Body of pancreas (tissue), 4 donors: Measurements from ENCODE around the gene ARL14EP. TPM values are rescaled to one million over a fixed set of nuclear protein-coding genes. Genes with fewer than 3 reads are reported as not detected.

Source experiments
- ATAC-seq: fragments of 150-250 bp; one replicate; pipeline ENCODE4 v1.9.1; 2016
- DNase-seq, 4 donors: peaks; one replicate each; pipeline ENCODE4 v3.0.0-alpha.2; 2019
- H3K27ac ChIP-seq, 4 donors: fragments of 200-600 bp; sonication (generic); 1 replicate in 3 of 4; 2 replicates in 1 of 4; pipeline versions ENCODE4 v1.5.1 to v1.6.1; 2016 to 2019; ENCODE audit warnings: mild to moderate bottlenecking in 1 of 4, mixed read lengths in 1 of 4, moderate library complexity in 1 of 4
- H3K27me3 ChIP-seq, 2 donors: fragments of 200-600 bp; sonication (generic); one replicate each; pipeline ENCODE4 v1.6.0; 2016; ENCODE audit warnings: mild to moderate bottlenecking in 1 of 2
- H3K36me3 ChIP-seq, 2 donors: fragments of 200-600 bp; sonication (generic); replicated peaks in 1 of 2; 2 replicates each; pipeline ENCODE4 v1.5.1; 2016; ENCODE audit warnings: low read depth in 2 of 2; ENCODE audit not compliant: insufficient read depth in 1 of 2
- H3K4me1 ChIP-seq: fragments of 200-600 bp; sonication (generic); one replicate; pipeline ENCODE4 v1.6.0; 2016
- H3K4me3 ChIP-seq, 2 donors: fragments of 200-600 bp; sonication (generic); 1 replicate in 1 of 2; 2 replicates in 1 of 2; pipeline ENCODE4 v1.5.1; 2016 to 2019
- H3K9me3 ChIP-seq, 3 donors: fragments of 200-600 bp; sonication (generic); 1 replicate in 2 of 3; 2 replicates in 1 of 3; pipeline ENCODE4 v1.5.1; 2016
- CTCF ChIP-seq, 7 experiments: fragments of 450-650 bp in 4 of 7; fragments of 200-600 bp in 3 of 7; sonication (generic) in 3 of 7; IDR thresholded peaks; one replicate each; pipeline ENCODE4 v1.5.1; 2016 to 2019; ENCODE audit warnings: antibody characterized with exemption in 7 of 7
- POLR2A ChIP-seq, 3 donors: fragments of 450-650 bp; IDR thresholded peaks; one replicate each; pipeline ENCODE4 v1.6.1; 2016; ENCODE audit warnings: antibody characterized with exemption in 3 of 3, mild to moderate bottlenecking in 2 of 3
- WGBS, 2 donors: methylation state at CpG; one replicate each; pipeline ENCODE4 v1.1.5; 2017; 5-methylcytosine and 5-hydroxymethylcytosine counted together
- intact Hi-C: fragments of 100-400 bp; cut with DNase I; formaldehyde crosslinking; loops from one replicate; pipeline ENCODE4 v1.15.1; 2023
- total RNA-seq, 2 donors: library from RNA; depleted of rRNA; stranded (reverse); fragments of >200 nt; gene quantifications; one replicate each; pipeline ENCODE4 v1.1.0, GENCODE V29; 2016

The ARL14EP gene
- total RNA-seq, 2 donors from 2014 or later: 7.9 to 12.5 TPM

DNA sequence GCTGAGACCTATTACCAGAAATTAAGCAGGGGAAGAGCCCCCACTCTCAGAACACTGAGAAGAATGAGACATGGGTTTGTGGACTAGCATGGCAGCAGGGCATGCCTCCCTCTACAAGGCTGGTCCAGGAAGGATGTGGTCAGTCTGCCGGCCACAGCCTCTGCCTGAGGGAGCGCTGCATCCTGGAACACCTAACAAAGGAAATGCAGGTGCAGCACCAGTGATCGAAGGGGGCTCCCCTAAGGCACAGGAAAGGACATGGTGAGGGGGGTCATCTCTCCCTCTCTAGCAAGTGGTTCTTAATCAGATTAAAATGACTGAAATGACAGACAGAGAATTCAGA lies 40.6 kb upstream of the ARL14EP start:
- no peak overlapping the region for H3K4me3 ChIP-seq
- H3K27me3 ChIP-seq: no peaks in the 10 kb centered on the region
- no peak overlapping the region for H3K27ac ChIP-seq
- H3K4me1 ChIP-seq: no peaks in the 10 kb centered on the region
- intact Hi-C loops: no loop called here
- no peaks in the 10 kb centered on the region for H3K36me3 ChIP-seq
- WGBS, 2 donors: 58 to 62% methylated on average over 2 to 3 of the region's 3 CpGs
- ATAC-seq (no peak), DNase-seq (no peak)
- no peaks in the 10 kb centered on the region for H3K9me3 ChIP-seq
- TF ChIP-seq POLR2A (IDR thresholded peaks at IDR 0.05): no peak
- TF ChIP-seq CTCF (IDR thresholded peaks at IDR 0.05): no peak

GRCh38 chr11:30284836-30285235 lies 38.1 kb upstream of the ARL14EP start:
- Histone ChIP-seq H3K4me3 (no peak overlapping the region), H3K4me1 (no peaks in the 10 kb centered on the region), H3K27ac (no peak overlapping the region), H3K9me3 (no peaks in the 10 kb centered on the region), H3K36me3 (no peaks in the 10 kb centered on the region), H3K27me3 (no peaks in the 10 kb centered on the region)
- no peak for TF ChIP-seq CTCF (IDR thresholded peaks at IDR 0.05)
- 62 to 82% methylated on average over 3 of the region's 3 CpGs for WGBS, 2 donors
- ATAC-seq (no peak), DNase-seq (no peak)
- intact Hi-C loops: no loop called here

GRCh38 chr11:30285416-30286121 lies 37.3 kb upstream of the ARL14EP start:
- intact Hi-C loops: no loop called here
- 67 to 70% methylated on average over 3 of the region's 3 CpGs for WGBS, 2 donors
- no peaks in the 10 kb centered on the region for H3K9me3 ChIP-seq
- DNase-seq (no peak), ATAC-seq (no peak)
- H3K36me3 ChIP-seq: no peaks in the 10 kb centered on the region
- no peaks in the 10 kb centered on the region for H3K27me3 ChIP-seq
- no peak for TF ChIP-seq CTCF (IDR thresholded peaks at IDR 0.05)
- TF ChIP-seq POLR2A (IDR thresholded peaks at IDR 0.05): no peak
- H3K4me1 ChIP-seq: no peaks in the 10 kb centered on the region
- no peak overlapping the region for H3K4me3 ChIP-seq
- H3K27ac ChIP-seq: no peak overlapping the region

DNA sequence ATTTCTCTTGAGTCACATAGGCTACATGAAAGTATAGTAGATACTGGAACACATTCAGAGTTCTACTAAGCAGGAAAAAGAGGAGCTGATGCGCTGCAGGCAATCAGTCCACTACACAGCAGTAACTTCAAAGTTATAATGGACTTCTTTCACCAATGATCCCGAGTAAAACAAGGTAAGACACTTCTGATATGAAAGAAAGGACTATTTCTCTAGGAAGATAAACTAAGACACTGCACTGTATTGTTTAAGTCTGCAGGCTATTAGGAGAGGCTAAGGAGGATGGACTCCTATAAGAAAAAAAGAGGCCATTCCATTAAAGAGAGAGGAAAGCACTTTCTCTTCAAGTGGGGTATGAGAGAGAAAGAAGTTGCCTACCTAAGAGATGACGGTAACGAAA lies 31.6 kb upstream of the ARL14EP start:
- no peaks in the 10 kb centered on the region for H3K27me3 ChIP-seq
- ATAC-seq (no peak), DNase-seq (no peak)
- 60 to 80% methylated on average over 4 of the region's 4 CpGs for WGBS, 2 donors
- no peak overlapping the region for H3K27ac ChIP-seq
- H3K36me3 ChIP-seq: no peaks in the 10 kb centered on the region
- intact Hi-C loops: no loop called here
- H3K4me1 ChIP-seq: no peaks in the 10 kb centered on the region
- no peaks in the 10 kb centered on the region for H3K9me3 ChIP-seq
- TF ChIP-seq POLR2A (IDR thresholded peaks at IDR 0.05) (no peak), CTCF (IDR thresholded peaks at IDR 0.05) (no peak)
- H3K4me3 ChIP-seq: no peak overlapping the region

DNA sequence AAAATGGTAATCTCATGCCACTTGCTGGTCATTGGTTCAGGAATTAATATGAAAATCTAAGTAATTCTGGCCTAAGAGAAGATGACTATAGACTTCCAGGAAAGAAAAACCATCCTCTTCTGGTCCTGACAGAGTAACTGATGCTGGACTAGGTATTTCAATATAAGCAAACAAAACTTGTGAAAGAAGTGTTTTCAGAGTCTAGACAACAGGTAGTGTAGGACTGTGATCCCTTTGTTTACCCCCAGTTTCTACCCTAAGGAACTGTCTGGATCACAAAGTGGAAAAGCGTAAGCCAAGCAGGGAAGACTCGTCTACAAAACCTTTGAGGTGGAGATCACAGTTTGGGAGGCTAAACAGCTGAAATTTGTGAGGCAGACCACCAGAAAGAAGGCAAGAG lies 30.4 kb upstream of the ARL14EP start:
- no peak for TF ChIP-seq POLR2A (IDR thresholded peaks at IDR 0.05)
- no peak for TF ChIP-seq CTCF (IDR thresholded peaks at IDR 0.05)
- ATAC-seq (no peak), DNase-seq (no peak)
- no peak overlapping the region for H3K27ac ChIP-seq
- no peaks in the 10 kb centered on the region for H3K27me3 ChIP-seq
- no peaks in the 10 kb centered on the region for H3K4me1 ChIP-seq
- no peaks in the 10 kb centered on the region for H3K9me3 ChIP-seq
- H3K4me3 ChIP-seq: no peak overlapping the region
- intact Hi-C loops: no loop called here
- no peaks in the 10 kb centered on the region for H3K36me3 ChIP-seq
- WGBS, 2 donors: 63 to 81% methylated on average over 2 of the region's 2 CpGs
